Cardiac fibroblast (primary cell): ENCODE results near the gene FAM114A1.

Source experiments
- DNase-seq, 2 donors: peaks; one replicate each; pipeline versions ENCODE4 v3.0.0 to v3.0.0-alpha.2; 2010; ENCODE audit warnings: low read depth in 2 of 2
- H3K4me3 ChIP-seq, 2 donors: replicated peaks in 1 of 2; 1 replicate in 1 of 2; 2 replicates in 1 of 2; pipeline ENCODE4 v1.5.1; 2011; ENCODE audit warnings: low read depth in 2 of 2, low read length in 2 of 2, mild to moderate bottlenecking in 2 of 2, moderate library complexity in 1 of 2
- TF ChIP-seq, protein P1 (sequence below): IDR thresholded peaks from one replicate; pipeline ENCODE4 v1.5.1; 2011; ENCODE audit warnings: low read depth, mild to moderate bottlenecking, low read length, inconsistent platforms

FAM114A1 gene

GRCh38 chr4:38837849-38838248 is 29.8 kb upstream of the FAM114A1 start:
- TF ChIP-seq, protein P1, sequence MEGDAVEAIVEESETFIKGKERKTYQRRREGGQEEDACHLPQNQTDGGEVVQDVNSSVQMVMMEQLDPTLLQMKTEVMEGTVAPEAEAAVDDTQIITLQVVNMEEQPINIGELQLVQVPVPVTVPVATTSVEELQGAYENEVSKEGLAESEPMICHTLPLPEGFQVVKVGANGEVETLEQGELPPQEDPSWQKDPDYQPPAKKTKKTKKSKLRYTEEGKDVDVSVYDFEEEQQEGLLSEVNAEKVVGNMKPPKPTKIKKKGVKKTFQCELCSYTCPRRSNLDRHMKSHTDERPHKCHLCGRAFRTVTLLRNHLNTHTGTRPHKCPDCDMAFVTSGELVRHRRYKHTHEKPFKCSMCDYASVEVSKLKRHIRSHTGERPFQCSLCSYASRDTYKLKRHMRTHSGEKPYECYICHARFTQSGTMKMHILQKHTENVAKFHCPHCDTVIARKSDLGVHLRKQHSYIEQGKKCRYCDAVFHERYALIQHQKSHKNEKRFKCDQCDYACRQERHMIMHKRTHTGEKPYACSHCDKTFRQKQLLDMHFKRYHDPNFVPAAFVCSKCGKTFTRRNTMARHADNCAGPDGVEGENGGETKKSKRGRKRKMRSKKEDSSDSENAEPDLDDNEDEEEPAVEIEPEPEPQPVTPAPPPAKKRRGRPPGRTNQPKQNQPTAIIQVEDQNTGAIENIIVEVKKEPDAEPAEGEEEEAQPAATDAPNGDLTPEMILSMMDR, result no peak
- DNase-seq, result peak; percentile 60
- no peak overlapping the region for H3K4me3 ChIP-seq

GRCh38 chr4:38842994-38843393 is 24.6 kb upstream of the FAM114A1 start:
- H3K4me3 ChIP-seq, result no peak overlapping the region
- DNase-seq, result no peak
- TF ChIP-seq, protein P1, result no peak

- H3K4me3 ChIP-seq, result no peak overlapping the region
- TF ChIP-seq, protein P1, result no peak
- peak; percentile 5 to 26 for DNase-seq
Measured at GRCh38 chr4:38846015-38846414, 21.6 kb upstream of the FAM114A1 start.

DNA sequence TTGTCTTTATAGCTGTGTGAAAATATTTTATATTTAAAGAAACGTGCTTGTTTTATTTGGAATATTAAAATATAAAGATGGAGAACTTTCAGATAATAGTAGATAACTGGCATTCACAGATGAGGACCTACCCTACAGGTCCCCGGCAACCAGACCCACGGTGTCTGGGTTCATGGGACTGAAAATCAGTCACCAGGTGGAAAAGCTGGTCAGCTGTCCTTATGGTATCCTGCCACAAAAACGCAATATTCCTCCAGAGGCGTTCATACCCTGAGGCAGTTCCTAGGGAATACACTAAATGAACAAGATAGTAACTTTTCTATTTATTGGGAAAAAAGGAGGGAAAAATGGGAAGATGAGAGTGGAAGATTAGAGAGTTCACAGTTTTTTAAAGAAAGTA is 12.1 kb upstream of the FAM114A1 start:
- H3K4me3 ChIP-seq, result no peak overlapping the region
- DNase-seq, result no peak
- TF ChIP-seq, protein P1, result no peak

DNA sequence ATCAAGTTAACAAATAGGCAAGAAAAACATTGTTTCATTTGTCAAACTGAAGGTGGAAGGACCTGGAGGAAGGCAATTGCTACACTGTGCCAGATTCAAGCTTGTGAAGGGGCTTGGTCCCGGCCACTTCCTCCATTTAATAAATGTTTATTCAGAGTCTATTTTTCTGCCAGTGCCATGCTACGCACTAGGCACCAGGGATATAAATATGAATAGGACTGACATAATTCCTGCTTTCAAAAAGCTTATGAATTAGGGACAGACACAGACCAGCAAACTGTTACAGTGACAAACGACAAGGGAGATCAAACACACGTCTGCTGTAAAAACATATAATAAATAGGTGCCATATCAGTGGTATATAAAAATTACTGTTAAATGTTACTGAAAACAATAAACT is 11.6 kb upstream of the FAM114A1 start:
- no peak for DNase-seq
- H3K4me3 ChIP-seq, result peak overlapping the region in 1 of 2 donors; percentile 25
- TF ChIP-seq, protein P1, result no peak

GRCh38 chr4:38856524-38857337 is 10.9 kb upstream of the FAM114A1 start, which contains the start of gene TLR6:
TLR6 (minus strand) TSS chr4:38856817; CDS start chr4:38829473, 27,344 bp downstream.
- peak within 1 kb of the TSS in 1 of 2 donors; percentile 25 for H3K4me3 ChIP-seq
- peak; percentile 66 to 83 for DNase-seq
- TF ChIP-seq, protein P1, result peak; percentile 69
